ENCODE results near the gene P4HA1. TPM values are rescaled to one million over a fixed set of nuclear protein-coding genes. Genes with fewer than 3 reads are reported as not detected.

The P4HA1 gene
- total RNA-seq, 1 experiment from 2014 or later: 58.5 TPM

- no peak for TF ChIP-seq SIN3A (IDR thresholded peaks at IDR 0.05; ENCODE audit: borderline replicate concordance, insufficient read depth, low read depth, low read length)
- peak; percentile 69; the same call in 1 of the 2 replicates for TF ChIP-seq CTCF (IDR thresholded peaks at IDR 0.05)
- no peaks in the 10 kb centered on the region for H3K27me3 ChIP-seq (ENCODE audit: control insufficient read depth, insufficient read depth, low read length)
- H3K27ac ChIP-seq (ENCODE audit: low read length): no peak overlapping the region
- no peaks in the 10 kb centered on the region for H3K9me3 ChIP-seq (ENCODE audit: control insufficient read depth, insufficient read depth, low read depth, low read length)
- BruUV-seq (replicated peaks): no TSS peak
- CTCF ChIA-PET: interaction anchor here (0.6 to 1.1 kb wide), 7 partner anchors 9 to 697 kb away, joined by 3 to 10 read pairs (median 3); no protein-coding TSS in a partner anchor
- peaks cover 3% of the 10 kb centered on the region; the same call in 1 of the 2 replicates for H3K4me1 ChIP-seq (ENCODE audit: control insufficient read depth, insufficient read depth, low read length)
- H3K36me3 ChIP-seq (ENCODE audit: control insufficient read depth, insufficient read depth, low read length): peaks cover 6% of the 10 kb centered on the region; the same call in 1 of the 2 replicates
- ATAC-seq: peak; percentile 94
- no peak for DNase-seq (ENCODE audit: low read depth, low spot score)
- H3K4me3 ChIP-seq (ENCODE audit: low read depth in 2 of 2, low read length in 2 of 2): no peak overlapping the region
- intact Hi-C loops (cut with micrococcal nuclease; ENCODE audit: unreplicated experiment): loop anchor here (10.0 kb wide), 1 partner anchor 696 kb away; no protein-coding TSS in a partner anchor
- in situ Hi-C loops (cut with HindIII; ENCODE audit: low pct_unique_long_range_greater_than_20kb, low sequenced_read_pairs): no loop called here
- POLR2A ChIA-PET: interaction anchor here (0.5 to 0.6 kb wide), 3 partner anchors 60 to 413 kb away, joined by 3 to 6 read pairs (median 3); no protein-coding TSS in a partner anchor
These were observed 35.7 kb downstream of the P4HA1 start for GRCh38 chr10:73060738-73061635.

- POLR2A ChIA-PET: interaction anchor here (0.5 kb wide), 1 partner anchor 59 kb away, joined by 6 read pairs; no protein-coding TSS in a partner anchor
- H3K27me3 ChIP-seq (ENCODE audit: control insufficient read depth, insufficient read depth, low read length): no peaks in the 10 kb centered on the region
- H3K36me3 ChIP-seq (ENCODE audit: control insufficient read depth, insufficient read depth, low read length): peaks cover 10% of the 10 kb centered on the region; the same call in 1 of the 2 replicates
- intact Hi-C loops (cut with micrococcal nuclease; ENCODE audit: unreplicated experiment) (loop anchor here (10.0 kb wide), 1 partner anchor 695 kb away; no protein-coding TSS in a partner anchor), in situ Hi-C loops (cut with HindIII; ENCODE audit: low pct_unique_long_range_greater_than_20kb, low sequenced_read_pairs) (no loop called here)
- ATAC-seq (no peak), DNase-seq (ENCODE audit: low read depth, low spot score) (no peak)
- H3K4me1 ChIP-seq (ENCODE audit: control insufficient read depth, insufficient read depth, low read length): peaks cover 3% of the 10 kb centered on the region; the same call in 1 of the 2 replicates
- CTCF ChIA-PET: no interaction called here
- no peak overlapping the region for H3K4me3 ChIP-seq (ENCODE audit: low read depth in 2 of 2, low read length in 2 of 2)
- no peak for TF ChIP-seq SIN3A (IDR thresholded peaks at IDR 0.05; ENCODE audit: borderline replicate concordance, insufficient read depth, low read depth, low read length)
- no peak for TF ChIP-seq POLR2AphosphoS5 (IDR thresholded peaks at IDR 0.05; ENCODE audit: low read depth, low read length)
- no peak for TF ChIP-seq CTCF (IDR thresholded peaks at IDR 0.05)
- TF ChIP-seq TCF7L2 (IDR thresholded peaks at IDR 0.05; ENCODE audit: low read depth, low read length): no peak
- no peak for TF ChIP-seq REST (IDR thresholded peaks at IDR 0.05; ENCODE audit: insufficient read depth in 1 of 2, low read depth in 2 of 2, low read length in 1 of 2)
- no peak overlapping the region for H3K27ac ChIP-seq (ENCODE audit: low read length)
- no peaks in the 10 kb centered on the region for H3K9me3 ChIP-seq (ENCODE audit: control insufficient read depth, insufficient read depth, low read depth, low read length)
- no TSS peak for BruUV-seq (replicated peaks)
These were observed 36.5 kb downstream of the P4HA1 start for GRCh38 chr10:73060173-73060572.
